Amniotic stem cell (primary cell): ENCODE measurements around the gene APBA3.

Source experiments
- DNase-seq: peaks from one replicate; lab custom pipeline; 2025; lab: John Stamatoyannopoulos, UW

The APBA3 gene

DNA sequence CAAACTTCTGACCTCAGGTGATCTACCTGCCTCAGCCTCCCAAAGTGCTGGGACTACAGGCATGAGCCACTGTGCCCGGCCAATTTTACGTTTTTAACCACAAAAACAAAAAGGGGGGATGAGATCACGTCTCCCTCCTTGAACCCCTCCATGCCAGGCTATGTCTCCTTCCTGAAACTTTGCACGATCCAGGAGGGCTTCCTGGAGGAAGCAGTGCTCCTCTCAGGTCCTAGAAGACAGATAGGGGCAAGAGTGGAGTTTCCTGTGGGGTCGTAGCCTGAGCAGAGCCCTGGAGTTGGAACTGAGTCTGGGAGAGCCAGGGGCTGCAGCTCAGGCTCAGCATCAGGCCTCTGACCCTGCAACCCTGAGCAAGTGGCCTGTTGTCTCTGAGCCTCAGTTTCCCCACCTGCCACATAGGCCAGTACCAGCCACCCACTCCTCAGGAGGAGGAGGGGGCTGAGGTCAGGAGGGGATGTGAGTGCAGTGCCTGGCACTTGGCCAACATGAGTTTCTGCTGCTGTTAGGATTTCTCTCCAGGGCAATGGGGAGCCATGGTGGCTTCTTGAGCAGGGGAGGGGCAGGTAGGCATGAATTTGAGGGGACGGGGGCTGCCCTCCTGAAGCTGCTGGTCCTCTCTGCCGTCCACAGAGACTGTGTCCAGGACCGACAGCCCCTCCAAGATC is 16.0 kb downstream of the APBA3 start:
- DNase-seq: no peak

DNA sequence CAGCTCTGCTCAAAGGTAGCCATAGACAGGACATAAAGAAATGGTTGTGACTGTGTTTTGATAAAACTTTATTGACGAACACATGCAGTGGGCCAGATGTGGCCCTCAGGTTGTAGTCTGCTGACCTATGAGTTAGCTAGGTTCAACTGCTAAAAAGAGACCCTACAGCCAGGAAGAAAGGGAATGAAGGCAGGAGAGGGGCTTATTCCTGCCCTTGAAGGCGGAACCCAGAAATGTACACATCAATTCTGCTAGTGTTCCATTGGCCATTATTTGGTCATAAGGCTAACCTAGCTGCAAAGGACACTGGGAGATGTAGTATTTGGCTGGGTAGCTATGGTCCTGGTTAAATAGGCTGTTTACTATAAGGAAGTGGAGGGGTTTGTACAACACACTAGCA is 18.0 kb downstream of the APBA3 start:
- DNase-seq: no peak

DNA sequence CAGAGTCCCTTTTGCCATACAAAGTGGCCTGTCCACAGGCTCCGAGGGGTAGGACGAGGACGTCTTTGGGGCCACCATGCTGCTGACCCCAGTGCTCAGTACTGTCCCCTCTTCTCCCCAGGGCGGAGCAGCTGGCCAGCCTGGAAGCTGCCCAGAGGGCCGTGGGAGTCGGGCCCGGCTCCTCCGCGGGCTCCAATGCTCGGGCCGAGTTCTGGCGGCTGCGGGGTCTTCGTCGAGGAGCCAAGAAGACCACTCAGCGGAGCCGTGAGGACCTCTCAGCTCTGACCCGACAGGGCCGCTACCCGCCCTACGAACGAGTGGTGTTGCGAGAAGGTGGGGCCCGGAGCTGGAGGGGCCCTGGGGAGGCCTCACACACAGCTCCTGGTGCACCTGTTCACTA is 21.1 kb downstream of the APBA3 start:
- no peak for DNase-seq

DNA sequence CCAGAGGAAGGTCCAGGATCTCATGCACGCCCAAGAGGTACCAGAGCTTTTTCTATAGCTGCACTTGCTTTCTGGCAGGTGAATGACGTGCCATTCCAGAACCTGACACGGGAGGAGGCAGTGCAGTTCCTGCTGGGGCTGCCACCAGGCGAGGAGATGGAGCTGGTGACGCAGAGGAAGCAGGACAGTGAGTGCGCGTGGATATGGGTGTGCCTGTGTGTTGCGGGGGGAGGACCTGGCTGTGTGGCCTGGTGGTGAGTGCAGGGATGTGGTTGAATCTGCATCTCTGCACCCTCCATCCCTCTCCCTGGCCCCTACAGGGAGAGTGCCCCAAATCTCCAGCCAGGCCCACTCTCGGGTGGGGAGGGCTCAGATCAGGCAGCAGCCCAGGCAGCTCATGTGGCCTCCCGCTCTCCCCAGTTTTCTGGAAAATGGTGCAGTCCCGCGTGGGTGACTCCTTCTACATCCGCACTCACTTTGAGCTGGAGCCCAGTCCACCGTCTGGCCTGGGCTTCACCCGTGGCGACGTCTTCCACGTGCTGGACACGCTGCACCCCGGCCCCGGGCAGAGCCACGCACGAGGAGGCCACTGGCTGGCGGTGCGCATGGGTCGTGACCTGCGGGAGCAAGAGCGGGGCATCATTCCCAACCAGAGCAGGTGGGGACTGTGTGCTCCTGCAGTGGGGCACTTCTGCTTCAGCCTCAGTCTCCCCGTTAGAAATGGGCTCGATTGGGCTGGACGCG is 22.8 kb downstream of the APBA3 start:
- no peak for DNase-seq

DNA sequence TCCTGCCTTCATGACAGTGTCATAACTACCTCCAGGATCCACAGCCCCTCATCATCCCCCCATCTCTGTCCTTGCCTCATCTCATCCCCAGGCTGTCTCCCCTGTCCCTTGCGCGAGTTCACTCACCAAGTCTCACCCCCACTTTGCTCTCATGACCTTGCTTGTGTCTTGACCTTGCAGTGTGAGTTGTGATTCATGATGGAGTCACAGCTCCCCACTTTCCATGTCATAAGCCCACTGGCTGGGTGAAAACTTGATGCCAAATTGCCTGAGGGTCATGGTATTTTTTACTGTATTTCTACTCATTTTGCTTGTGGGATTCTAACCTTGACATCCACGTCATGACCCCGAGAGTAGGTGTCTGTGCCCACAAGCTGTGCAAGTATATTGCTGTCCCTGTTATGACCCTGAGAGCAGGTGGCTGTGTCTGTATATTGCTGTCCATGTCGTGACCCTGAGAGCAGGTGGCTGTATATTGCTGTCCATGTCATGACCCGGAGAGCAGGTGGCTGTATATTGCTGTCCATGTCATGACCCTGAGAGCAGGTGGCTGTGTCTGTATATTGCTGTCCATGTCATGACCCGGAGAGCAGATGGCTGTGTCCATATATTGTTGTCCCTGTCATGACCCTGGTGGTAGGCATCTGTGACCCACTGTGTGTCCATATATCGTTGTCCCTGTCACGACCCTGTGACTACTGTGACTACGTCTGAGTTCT is 23.8 kb downstream of the APBA3 start:
- no peak for DNase-seq

DNA sequence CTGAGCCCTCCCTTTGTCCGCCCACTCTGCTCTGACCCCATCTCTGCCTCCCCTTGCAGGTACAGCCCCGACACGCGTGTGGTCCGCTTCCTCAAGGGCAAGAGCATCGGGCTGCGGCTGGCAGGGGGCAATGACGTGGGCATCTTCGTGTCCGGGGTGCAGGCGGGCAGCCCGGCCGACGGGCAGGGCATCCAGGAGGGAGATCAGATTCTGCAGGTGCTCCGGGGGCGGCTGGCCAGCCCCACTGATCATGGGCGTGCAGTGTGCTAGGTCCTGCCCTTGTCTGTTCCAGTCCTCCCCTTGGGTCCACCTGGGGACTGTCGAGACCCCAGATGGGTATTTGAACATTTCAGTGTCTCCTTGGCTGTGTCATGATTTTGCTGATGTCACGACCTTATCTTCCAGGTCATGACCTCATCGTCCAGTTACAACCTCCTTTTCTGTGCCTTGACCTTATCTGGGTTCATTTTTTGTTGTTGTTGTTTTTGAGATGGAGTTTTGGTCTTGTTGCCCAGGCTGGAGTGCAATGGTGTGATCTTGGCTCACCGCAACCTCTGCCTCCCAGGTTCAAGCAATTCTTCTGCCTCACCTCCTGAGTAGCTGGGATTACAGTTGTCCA is 25.3 kb downstream of the APBA3 start:
- DNase-seq: no peak

DNA sequence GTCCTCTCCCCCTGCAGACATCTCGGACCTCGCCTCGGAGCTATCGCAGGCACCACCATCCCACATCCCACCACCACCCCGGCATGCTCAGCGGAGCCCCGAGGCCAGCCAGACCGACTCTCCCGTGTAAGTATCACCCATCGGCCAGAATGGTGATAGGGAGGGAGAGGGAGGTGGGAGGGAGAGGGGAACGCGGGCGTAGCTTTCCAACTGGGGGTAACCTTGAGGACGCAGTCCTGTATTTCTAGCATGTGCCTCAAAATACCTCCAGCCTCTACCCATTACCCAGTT is 27.2 kb downstream of the APBA3 start:
- DNase-seq: no peak

DNA sequence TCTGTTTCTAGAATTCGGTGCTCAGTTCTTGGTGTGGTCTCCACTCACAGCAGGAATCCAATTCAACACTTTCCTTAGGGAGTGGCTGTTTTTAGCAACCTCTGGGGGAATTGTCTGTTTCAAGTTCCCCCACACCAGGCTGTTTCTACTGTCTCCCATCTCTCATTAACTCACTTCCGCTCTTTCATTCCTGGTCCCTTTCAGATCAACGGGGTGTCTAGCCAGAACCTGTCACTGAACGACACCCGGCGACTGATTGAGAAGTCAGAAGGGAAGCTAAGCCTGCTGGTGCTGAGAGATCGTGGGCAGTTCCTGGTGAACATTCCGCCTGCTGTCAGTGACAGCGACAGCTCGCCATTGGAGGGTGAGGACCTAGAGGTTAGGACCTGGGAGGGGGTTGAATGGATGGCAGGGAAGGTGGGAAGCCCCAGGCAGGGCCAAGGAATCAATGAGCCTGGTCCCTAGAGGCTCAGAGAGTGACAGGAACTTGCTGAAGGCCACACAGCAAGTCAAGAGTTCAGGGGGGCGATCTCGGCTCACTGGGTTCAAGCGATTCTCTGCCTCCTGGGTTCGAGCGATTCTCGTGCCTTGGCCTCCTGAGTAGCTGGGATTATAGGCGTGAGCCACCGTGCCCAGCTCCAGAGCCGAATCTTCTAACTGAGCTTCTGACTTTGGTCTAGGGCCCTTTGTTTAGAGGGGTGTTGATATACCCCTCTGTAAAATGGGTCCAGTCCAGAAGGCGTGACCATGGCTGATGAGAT is 27.8 kb downstream of the APBA3 start:
- DNase-seq: no peak

DNA sequence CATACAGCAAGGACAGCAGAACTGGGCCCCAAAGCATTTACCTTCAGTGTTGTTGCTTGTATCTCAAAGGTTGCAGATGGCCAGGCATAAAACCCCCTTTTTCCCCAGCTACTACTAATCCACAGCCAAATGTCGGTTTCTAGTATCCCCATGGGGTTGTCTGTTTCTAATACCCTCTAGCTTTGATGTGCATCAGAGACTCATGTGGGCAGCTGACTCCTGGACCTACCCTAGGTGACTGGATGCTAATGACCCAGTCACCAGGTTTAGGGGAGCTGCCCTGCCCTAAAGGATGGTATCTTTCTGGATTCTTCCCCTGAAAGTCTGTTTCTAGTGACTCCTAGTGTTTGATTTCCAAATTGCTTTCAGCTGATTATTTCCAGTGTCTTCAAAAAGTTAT is 29.4 kb downstream of the APBA3 start:
- DNase-seq: no peak

DNA sequence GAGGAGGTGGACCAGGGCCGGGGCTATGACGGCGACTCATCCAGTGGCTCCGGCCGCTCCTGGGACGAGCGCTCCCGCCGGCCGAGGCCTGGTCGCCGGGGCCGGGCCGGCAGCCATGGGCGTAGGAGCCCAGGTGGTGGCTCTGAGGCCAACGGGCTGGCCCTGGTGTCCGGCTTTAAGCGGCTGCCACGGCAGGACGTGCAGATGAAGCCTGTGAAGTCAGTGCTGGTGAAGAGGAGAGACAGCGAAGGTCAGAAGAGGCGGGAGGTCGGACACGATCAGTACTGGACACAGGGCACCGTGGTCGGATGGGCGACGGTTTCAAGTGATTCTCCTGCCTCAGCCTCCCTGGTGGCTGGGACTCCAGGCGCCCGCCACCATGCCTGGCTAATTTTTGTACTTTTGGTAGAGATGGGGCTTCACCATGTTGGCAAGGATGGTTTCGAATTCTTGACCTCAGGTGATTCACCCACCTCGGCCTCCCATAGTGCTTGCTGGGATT is 31.0 kb downstream of the APBA3 start:
- no peak for DNase-seq

DNA sequence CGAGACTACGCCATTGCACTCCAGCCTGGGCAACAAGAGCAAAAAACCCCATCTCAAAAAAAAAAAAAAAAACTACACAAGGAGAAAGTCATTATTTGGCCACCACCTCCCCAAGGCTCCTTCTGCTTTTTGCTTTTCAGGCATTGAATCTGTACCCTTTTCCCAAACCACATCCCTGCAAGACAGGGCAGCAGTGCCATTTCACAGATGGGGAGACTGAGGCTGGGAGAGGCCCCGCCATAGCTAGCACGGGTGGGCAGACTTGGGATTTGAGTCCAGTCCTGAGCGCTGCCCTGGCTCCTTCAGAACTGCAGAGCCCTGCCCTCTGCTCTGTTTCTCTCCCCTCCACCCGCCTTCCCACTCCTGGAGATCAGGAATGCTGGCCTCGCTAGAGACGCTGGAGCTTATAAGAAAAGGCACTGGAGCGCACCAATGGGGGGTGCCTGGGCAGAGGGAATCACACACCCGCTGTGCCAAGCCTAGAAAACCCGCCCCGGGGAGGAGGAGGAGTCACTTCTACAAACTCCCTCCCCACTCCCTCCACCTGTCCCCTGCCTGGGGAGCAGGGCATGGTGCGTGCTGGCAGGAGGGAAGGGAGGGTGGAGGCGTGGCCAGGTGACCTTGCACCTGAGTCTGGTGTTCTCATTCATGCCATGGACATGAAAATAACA is 35.7 kb downstream of the APBA3 start:
- DNase-seq: no peak

DNA sequence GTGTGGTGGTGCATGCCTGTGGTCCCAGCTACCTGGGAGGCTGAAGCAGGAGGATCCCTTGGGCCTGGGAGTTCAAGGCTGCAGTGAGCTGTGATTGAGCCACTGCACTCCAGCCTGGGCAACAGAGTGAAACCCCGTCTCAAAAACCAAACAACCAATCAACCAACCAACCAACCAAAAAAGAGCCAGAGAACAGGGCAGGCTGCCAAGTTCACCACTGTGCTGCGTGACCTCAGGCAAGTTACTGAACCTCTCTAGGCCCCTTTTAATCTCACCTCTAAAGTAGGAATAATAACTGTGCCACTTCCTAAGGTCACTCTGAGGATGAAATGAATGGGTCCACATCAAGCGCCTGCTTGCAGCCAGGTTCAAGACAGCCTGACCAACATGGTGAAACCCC is 36.4 kb downstream of the APBA3 start:
- no peak for DNase-seq

DNA sequence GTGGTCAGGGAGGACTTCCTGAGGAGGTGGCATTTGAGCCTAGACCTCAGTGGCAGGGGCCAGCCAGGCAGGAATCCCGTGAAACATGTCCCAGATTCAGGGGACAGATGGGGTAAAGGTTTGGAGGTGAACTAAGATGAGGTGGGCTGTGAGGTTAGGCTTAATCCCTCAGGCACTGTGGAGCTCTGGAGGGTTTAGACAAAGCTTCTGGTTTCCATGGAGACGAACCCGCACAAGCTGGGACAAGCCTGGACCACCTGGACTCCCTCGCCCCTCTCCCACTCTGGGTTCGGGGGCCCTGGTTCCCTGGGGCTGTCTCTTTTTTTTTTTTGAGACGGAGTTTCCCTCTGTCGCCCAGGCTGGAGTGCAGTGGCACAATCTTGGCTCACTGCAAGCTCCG is 37.6 kb downstream of the APBA3 start:
- no peak for DNase-seq

DNA sequence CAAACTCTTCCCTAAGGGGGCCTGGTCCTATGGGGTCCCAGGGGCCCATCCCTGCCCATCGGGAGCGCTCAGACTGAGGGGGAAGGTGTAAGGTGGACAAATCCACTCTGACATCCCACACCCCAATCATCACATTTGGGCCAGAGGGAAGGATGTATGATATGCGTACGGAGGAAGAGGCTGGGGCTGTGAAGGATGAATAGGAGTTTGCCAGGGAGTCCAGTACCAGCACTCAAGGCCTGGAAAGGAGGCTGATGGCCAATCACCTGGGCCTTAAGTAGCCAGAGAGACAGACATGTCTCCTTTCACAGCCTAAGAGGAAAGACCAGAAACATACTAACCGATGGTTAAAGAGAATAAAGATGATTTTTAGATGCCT is 38.4 kb downstream of the APBA3 start:
- DNase-seq: no peak

DNA sequence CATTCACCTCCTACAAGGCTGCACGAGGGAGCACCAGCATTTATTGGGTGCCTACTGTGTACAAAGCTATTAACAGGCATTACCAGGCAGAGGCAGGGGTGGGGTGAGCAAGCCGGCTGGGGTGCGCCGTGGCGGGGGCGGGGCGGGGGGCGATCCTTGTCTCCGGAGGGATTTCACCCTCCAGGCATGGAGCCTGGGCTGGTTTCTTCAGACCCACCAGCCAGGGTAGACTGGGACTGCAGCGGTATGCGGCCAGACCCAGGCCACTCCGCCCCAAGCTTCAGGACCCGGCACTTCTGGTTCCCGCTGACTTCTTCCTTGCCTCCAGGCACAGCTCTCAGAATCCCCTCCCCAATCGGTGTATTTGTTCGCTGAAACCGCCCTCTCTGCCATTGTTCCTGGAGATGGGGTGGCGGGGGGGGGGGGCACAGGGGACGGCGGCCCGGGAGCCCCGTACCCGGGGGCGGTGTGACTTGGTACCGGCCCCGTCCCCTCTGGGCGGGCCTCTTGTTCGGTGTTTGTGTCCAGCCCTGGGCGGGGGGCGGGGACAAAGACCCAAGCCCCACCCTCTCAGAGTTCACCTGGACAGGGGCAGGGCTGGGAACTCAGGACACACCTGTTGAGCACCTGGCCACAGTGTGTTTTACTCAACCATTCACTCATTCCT is 38.9 kb downstream of the APBA3 start:
- DNase-seq: no peak

DNA sequence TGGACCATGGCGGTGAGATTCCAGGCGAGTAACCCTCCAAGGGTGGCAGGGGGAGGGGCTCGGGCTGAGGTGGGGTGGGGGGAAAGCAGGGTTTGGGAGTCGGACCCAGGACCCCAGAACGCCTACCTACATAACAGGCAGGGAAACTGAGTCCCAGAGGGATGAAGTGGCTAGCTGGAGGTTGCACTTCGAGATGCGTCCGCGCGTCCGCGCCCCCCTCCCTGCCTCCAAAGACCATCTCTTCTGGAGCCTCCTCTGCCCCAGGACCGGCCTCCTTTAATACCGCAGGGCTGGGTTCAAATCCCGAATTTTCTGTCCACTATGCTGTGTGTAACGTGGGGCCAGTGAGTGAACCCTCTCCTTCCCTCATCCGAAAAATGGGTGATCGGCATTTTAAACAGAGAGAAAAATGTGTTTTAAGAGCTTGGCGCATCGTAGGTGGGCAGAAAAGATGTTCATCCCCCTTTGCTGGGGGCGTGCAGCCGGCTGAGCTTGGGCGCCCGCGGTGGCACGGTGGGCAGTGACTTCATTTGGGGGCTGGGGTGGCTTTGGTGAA is 39.5 kb downstream of the APBA3 start:
- DNase-seq: no peak

DNA sequence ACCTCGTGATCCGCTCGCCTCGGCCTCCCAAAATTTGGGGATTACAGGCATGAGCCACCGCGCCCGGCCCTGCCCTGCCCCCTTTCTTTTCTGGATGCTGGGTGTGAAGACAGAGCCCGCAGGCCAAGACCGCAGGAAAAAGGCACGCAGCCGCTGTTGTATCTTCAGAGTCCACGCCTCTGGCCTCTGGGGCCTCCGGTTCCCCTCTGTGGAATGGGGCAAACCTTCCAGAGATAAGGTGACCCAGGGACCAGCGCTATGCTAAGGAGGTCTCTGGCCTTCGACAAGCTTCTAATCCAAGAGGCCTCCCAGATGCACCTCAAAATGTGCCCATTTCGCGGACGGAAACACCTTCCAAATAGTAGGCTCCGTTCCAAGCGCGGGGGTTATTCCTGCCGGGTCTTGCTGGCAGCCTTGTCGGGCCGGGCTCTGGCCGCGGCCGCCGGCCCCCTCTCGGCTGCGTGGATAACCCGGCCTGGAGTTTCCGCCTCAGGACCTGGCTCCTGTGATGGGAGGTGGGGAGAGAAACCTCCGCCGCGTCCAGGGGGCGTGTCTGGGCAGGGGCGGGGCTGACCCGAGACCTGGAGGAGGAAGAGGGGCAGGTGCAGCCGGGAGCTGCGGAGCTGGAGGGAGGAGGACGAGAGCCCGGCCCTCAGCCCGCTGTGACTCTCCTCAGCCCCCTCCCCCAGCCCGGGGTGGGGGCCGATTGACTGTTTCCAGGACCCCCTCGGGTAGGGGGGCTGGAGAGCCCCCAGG is 40.2 kb downstream of the APBA3 start:
- peak; percentile 14 for DNase-seq

DNA sequence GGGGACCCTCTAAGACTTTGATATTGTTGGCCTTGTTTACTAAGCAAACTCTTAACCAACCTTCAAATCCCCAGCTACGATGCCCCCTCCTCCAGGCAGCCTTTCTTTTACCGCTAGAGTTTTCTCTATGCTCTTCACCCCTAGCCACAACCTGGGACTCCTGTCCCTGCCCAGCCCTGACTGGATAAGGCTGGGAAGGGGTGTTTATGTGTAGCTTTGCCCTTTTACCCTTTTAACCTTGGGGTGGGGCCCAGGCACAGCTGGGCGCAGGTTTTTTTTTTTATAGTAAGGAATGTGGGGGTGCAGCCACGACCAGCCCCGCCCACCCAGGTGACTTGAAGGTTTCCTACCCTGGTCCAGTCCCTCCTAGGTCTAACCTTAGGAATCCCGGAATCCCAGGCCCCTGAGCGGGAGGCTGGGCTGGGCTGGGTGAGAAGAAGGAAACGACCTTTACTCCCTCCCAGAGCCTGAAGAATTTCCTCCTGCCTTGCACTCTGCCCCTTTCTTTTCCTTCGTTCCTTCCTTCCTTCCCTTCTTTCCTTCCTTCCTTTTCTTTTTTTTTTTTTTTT is 41.1 kb downstream of the APBA3 start:
- no peak for DNase-seq

DNA sequence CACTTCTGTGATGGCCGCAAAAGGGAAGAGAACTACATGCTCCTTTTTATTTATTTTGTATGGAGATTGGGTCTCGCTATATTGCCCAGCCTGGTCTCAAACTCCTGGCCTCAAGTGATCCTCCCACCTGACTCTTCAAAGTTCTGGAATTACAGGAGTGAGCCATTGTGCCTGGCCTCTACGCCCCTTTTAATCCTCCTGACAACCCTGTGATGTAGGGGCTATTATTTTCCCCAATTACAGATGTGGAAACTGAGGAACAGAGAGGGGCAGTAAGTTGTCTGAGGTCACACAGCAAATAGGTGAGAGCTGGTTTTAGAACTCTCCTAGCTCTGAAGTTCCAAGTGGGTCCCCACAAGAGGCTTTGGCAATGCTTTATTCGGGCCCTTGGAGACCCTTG is 41.6 kb downstream of the APBA3 start:
- no peak for DNase-seq
